Stimulated activated CD4-positive, alpha-beta T cell treated with anti-CD3 and anti-CD28 coated beads, Interleukin-12 subunit alpha, Interleukin-12 subunit beta, amount 100 ng/mL, for 24 hours (primary cell): ENCODE results near the gene TMEM233.

Source experiments
- DNase-seq, 2 experiments: peaks; one replicate each; pipeline ENCODE4 v3.0.0-alpha.2; 2020; ENCODE audit warnings: low read depth in 2 of 2

TMEM233 gene

GRCh38 chr12:119593578-119594398 lies at the start of gene TMEM233:
Gene TMEM233, plus strand, starts transcription at chr12:119593774. Its CDS starts 75 bp downstream, at chr12:119593849.
- DNase-seq, result no peak

GRCh38 chr12:119544765-119545625 lies 48.6 kb upstream of the TMEM233 start:
- peak; percentile 8 to 45 for DNase-seq

GRCh38 chr12:119546340-119546739 lies 47.2 kb upstream of the TMEM233 start:
- no peak for DNase-seq

- DNase-seq, result no peak
These were observed 46.6 kb upstream of the TMEM233 start for GRCh38 chr12:119547001-119547400.

- DNase-seq, result no peak
These were observed 36.7 kb upstream of the TMEM233 start for GRCh38 chr12:119556854-119557253.

- DNase-seq, result no peak
These were observed 28.2 kb upstream of the TMEM233 start for GRCh38 chr12:119565404-119565803.

- no peak for DNase-seq
These were observed 22.8 kb upstream of the TMEM233 start for GRCh38 chr12:119570771-119571170.

GRCh38 chr12:119573086-119573485 lies 20.5 kb upstream of the TMEM233 start:
- DNase-seq, result no peak

- no peak for DNase-seq
These were observed 19.3 kb upstream of the TMEM233 start for GRCh38 chr12:119574255-119574654.

GRCh38 chr12:119576118-119576810 lies 17.3 kb upstream of the TMEM233 start:
- DNase-seq, result no peak

GRCh38 chr12:119576915-119577314 lies 16.7 kb upstream of the TMEM233 start:
- DNase-seq, result no peak

GRCh38 chr12:119578112-119578511 lies 15.5 kb upstream of the TMEM233 start:
- DNase-seq, result peak in 1 of 2 experiments; percentile 11

- no peak for DNase-seq
These were observed 4.5 kb upstream of the TMEM233 start for GRCh38 chr12:119589097-119589496.

- no peak for DNase-seq
These were observed 3.9 kb upstream of the TMEM233 start for GRCh38 chr12:119589634-119590033.

GRCh38 chr12:119592232-119592631 lies 1.3 kb upstream of the TMEM233 start:
- DNase-seq, result no peak

GRCh38 chr12:119594399-119594730 lies 791 bp downstream of the TMEM233 start:
- no peak for DNase-seq

GRCh38 chr12:119594772-119595445 lies 1.3 kb downstream of the TMEM233 start:
- no peak for DNase-seq

- DNase-seq, result no peak
These were observed 4.6 kb downstream of the TMEM233 start for GRCh38 chr12:119598159-119598558.

GRCh38 chr12:119601877-119602733 lies 8.5 kb downstream of the TMEM233 start:
- DNase-seq, result no peak

GRCh38 chr12:119602734-119603094 lies 9.1 kb downstream of the TMEM233 start:
- DNase-seq, result no peak

- DNase-seq, result no peak
These were observed 10.2 kb downstream of the TMEM233 start for GRCh38 chr12:119603767-119604166.
